WERI-Rb-1 (cell line): ENCODE results near the gene PLXNA1.

Experiments used
- DNase-seq: peaks from one replicate; pipeline ENCODE4 v3.0.0-alpha.2; 2020
- H3K27ac ChIP-seq: fragments of 250-450 bp; sonication (Bioruptor Pico); 2 replicates; pipeline ENCODE4 v1.5.1; 2020; ENCODE audit warnings: mild to moderate bottlenecking, moderate library complexity
- H3K27me3 ChIP-seq: fragments of 250-450 bp; sonication (Bioruptor Pico); 2 replicates; pipeline ENCODE4 v1.5.1; 2021; ENCODE audit warnings: mild to moderate bottlenecking, low read depth, moderate library complexity; ENCODE audit not compliant: insufficient read depth, severe bottlenecking
- H3K36me3 ChIP-seq: fragments of 250-450 bp; sonication (Bioruptor Pico); 2 replicates; pipeline ENCODE4 v1.5.1; 2020; ENCODE audit warnings: mild to moderate bottlenecking, moderate library complexity
- H3K4me3 ChIP-seq: 2 replicates; pipeline ENCODE4 v1.5.1; 2011; ENCODE audit warnings: low read depth, mild to moderate bottlenecking, control low read depth, low read length
- H3K9me3 ChIP-seq: fragments of 250-450 bp; sonication (Bioruptor Pico); 2 replicates; pipeline ENCODE4 v1.5.1; 2021; ENCODE audit warnings: mild to moderate bottlenecking, moderate library complexity; ENCODE audit not compliant: severe bottlenecking
- TF ChIP-seq, protein P1 (sequence below): IDR thresholded peaks from 2 replicates; pipeline ENCODE4 v1.5.1; 2011; ENCODE audit warnings: low read depth, mild to moderate bottlenecking, control low read depth, inconsistent platforms, low read length

Gene PLXNA1

DNA sequence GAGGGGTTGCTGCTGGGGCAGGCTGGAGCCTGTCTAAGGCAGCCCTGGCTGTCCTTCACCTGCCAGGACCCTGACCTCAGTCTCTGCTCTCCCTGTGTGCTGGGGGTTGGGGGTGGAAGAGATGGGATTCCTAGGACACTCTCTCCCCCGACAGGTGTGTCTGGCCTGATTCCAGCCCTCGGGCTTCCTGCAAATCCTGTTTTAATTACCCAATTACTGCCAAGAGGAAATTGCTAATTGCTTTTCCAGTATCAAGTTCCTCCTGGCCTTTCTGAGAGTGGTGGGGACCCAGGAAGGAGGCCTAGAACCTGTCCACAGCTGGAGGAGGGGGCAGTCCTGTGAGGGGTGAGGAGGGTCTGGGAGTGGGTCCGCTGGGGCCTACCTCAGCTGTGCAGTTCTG, 15.8 kb downstream of the PLXNA1 start:
- DNase-seq: no peak
- H3K9me3 ChIP-seq: no peaks in the 10 kb centered on the region
- TF ChIP-seq, protein P1, sequence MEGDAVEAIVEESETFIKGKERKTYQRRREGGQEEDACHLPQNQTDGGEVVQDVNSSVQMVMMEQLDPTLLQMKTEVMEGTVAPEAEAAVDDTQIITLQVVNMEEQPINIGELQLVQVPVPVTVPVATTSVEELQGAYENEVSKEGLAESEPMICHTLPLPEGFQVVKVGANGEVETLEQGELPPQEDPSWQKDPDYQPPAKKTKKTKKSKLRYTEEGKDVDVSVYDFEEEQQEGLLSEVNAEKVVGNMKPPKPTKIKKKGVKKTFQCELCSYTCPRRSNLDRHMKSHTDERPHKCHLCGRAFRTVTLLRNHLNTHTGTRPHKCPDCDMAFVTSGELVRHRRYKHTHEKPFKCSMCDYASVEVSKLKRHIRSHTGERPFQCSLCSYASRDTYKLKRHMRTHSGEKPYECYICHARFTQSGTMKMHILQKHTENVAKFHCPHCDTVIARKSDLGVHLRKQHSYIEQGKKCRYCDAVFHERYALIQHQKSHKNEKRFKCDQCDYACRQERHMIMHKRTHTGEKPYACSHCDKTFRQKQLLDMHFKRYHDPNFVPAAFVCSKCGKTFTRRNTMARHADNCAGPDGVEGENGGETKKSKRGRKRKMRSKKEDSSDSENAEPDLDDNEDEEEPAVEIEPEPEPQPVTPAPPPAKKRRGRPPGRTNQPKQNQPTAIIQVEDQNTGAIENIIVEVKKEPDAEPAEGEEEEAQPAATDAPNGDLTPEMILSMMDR: no peak
- no peaks in the 10 kb centered on the region for H3K27me3 ChIP-seq
- peak overlapping the region; percentile 64 for H3K27ac ChIP-seq
- peaks cover 31% of the 10 kb centered on the region for H3K36me3 ChIP-seq
- H3K4me3 ChIP-seq: no peak overlapping the region

DNA sequence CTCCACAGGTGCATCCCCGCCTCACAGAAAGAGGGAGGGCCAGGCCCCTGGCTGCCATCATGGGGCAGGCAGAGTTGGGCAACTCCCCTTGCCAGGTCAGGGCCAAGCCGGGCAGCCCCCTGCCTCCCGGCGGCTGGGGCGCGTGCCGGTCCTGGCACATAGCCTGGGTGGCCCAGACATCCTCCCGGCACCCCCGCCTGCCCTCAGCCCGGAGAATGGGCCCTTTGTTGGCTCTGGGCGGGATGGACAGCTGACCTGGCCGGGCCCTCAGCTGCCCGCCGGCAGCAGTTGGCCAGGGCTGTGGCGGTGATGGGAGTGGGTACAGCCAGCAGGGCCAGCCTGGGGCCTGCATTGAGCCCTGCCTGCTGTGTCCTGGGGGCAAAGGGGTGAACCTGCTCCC, 16.5 kb downstream of the PLXNA1 start:
- H3K27ac ChIP-seq: no peak overlapping the region
- TF ChIP-seq, protein P1: no peak
- peaks cover 27% of the 10 kb centered on the region for H3K36me3 ChIP-seq
- H3K9me3 ChIP-seq: no peaks in the 10 kb centered on the region
- no peak for DNase-seq
- no peaks in the 10 kb centered on the region for H3K27me3 ChIP-seq
- no peak overlapping the region for H3K4me3 ChIP-seq

DNA sequence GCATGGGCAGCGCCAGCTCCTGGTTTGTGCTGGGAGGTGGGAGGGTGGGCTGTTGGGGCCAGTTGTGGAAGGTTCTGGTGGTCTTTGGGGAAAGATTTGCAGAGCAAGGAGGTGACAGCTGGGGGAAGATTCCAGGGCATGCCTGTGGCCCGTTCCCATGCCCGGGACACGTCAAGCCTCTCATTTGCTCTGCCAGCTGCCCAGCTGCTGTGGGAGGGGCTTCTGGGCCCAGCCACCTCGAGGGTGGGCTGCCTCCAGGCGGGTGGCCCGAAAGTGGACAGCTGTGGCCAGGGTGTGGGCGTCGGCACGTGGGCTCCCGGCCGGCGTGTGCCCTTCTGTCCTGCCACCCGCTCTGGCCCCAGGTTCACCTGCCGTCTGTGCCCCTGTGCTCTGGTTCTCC, 17.2 kb downstream of the PLXNA1 start:
- Histone ChIP-seq H3K27ac (peak overlapping the region; percentile 61), H3K4me3 (no peak overlapping the region), H3K27me3 (no peaks in the 10 kb centered on the region), H3K36me3 (peaks cover 24% of the 10 kb centered on the region), H3K9me3 (no peaks in the 10 kb centered on the region)
- no peak for DNase-seq
- TF ChIP-seq, protein P1: no peak

DNA sequence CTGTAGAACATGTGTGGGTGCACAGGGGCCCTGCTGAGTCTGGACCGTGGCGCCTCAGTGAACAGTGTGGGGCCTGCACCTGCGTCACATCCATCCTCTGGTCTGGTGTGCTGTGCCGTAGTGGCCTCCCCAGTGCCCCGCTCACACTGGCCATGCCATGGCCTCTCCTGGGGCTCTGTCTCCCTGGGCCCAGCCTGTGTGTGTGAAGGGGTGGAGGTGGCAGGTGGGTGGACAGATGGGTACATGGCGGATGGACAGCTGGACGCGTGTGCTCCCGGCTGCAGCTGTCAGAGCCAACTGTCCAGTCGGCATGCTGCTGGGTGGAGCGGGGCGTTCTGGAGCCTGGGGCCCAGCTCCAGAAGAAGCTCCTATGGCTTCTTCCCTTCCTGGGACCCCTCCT, 17.8 kb downstream of the PLXNA1 start:
- peak overlapping the region; percentile 61 for H3K27ac ChIP-seq
- peaks cover 24% of the 10 kb centered on the region for H3K36me3 ChIP-seq
- no peak for DNase-seq
- H3K27me3 ChIP-seq: no peaks in the 10 kb centered on the region
- H3K9me3 ChIP-seq: no peaks in the 10 kb centered on the region
- H3K4me3 ChIP-seq: no peak overlapping the region
- TF ChIP-seq, protein P1: no peak

DNA sequence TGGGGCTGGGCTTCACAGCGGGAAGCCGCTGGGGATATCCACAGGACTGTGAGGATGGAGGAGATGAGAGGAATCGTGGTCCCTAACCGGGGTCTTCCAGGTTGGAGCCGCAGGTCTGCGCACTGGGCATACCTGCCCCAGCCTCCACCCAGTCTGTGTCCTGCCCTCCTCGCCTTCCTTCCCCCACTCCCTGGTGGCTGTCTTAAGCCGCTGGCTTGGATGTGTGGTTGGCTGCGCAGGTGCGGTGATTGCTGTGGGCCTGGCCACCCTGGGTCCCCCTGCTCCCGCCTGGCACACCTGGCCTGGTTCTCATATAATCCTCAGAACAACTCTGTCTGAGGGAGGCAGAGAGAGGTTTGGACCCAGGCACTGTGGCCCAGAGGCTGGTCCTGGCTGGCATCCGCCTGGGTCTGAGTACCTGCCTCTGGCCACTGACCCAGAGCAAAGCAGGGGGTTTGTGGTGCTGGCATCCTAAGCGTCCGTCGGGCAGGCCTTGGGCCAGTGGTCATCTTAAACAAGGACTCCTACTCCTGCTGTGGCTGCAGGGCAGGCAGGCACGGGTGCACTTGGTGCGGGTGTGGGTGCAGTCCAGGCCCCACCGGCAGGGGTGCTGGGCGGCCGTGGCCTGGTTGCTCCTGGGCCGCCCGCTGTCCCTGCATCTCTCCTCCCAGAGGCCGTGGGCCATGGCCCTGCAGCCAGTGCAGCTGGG, 18.7 kb downstream of the PLXNA1 start:
- TF ChIP-seq, protein P1: no peak
- Histone ChIP-seq H3K27me3 (no peaks in the 10 kb centered on the region), H3K4me3 (no peak overlapping the region), H3K36me3 (peaks cover 26% of the 10 kb centered on the region), H3K9me3 (no peaks in the 10 kb centered on the region), H3K27ac (peak overlapping the region; percentile 61)
- no peak for DNase-seq
